HG03039 (cell line): Measurements from ENCODE around the gene STIP1.

ENCODE experiments used
- ATAC-seq: cut with Tn5 transposase; IDR thresholded peaks from one replicate; pipeline ENCODE4 v1.9.1; 2021; ENCODE audit warnings: mild to moderate bottlenecking, moderate library complexity; ENCODE audit not compliant: unreplicated experiment

The STIP1 gene

DNA sequence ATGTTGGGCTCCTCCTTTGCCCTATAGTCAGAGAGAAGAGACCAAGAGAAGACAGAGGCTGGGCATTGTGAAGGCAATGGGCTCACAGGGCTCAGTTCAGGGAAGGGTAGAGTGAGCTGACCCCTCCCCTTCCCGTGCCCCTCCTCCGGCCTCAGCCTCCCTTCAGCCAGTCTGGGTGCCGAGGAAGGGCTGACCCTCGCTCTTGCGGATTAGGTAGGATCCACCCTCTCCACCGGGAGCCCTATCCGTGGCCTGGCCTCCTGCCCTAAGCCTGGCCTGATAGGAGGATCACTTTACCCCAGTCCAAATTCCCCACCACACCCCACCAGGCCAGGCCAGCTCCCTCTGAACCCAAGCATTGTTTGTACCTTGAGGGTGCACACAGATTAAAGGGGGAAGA lies 62.6 kb downstream of the STIP1 start:
- no peak for ATAC-seq

DNA sequence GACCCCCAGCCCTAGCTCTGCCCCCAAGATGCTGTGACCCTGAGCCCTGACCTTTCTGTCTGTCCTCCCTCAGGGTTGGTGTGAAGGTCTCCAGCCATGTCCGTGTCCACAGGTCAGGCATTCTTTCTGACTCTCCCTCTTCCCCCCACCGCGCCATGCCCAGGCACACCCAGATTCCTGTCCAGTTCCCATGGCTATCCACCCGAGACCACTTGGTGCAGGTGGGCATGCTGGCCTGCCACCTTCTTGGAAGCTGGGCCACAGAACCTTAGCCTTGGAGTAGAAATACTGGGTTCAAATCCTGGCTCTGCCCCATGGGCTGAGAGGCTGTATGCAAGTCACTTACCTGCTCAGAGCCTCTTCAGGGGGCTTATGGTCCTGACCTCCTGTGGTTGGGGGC lies 63.1 kb downstream of the STIP1 start:
- ATAC-seq: no peak

DNA sequence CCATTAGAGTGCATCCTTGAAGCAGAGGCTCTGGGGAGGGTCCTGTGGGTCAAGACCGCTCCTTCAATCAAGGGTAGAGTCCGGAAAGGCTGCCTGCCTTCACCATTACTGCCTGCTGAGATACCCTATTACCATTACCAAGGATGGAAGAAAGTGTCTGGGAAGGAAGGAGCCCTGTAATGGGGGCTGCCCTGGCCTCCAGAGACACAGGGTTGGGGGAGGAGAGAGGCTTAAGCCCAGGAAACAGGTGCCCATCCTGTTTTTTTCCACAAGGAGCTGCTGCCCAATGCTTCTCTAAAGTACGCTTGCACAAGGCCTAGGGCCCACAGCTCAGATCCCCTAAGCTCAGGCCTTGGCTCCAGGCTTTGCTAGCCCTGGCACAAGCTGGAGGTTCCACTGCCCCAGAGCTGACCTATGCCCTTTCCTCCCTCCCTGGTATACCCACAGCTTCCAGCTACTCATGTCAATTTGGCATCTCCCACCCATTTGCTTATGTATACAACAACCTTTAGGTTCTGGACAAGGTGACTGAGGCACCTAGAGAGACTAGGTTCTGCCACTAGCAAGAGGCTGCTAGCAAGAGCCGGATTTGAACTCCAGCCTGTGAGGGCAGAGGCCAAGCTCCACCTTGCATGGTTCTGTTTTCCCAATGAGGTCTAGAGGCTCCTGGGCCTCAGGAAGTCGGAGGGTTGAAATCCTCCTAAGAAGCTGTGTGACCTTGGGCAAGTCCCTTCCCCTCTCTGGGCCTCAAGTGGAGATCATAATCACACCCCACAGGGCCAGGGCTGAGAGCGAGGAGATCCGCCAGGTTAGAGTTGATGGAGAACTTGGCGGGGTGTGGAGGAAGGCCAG lies 63.8 kb downstream of the STIP1 start:
- ATAC-seq: no peak

DNA sequence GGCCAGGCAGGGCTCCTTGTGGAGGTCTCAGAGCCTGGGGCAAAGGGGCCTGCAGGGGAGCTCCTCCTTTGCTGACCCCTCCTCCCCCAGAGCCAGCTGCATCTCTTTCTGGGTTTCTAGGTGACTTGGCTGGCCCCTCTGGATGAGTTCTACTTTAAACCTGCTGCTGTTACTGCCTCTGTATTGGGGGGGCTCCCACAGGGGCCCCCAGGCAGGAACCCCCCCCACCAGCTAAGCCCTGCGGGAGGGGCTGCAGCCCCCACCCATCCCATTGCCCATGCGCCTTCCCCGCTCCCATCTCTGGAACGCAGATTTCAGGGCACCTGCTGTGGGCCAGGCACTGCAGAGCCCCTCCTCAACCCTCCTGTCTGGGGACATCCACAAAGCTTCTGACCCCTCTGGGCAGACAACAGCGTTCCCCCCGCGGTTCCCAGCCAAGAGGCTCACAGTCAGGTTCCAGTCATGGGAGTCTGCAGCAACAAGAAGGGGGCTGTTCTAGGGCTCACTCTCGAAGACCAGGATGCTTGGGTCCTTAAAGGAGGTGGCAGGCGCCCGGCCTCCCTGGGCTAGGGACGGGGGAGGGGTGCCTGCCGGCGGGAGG lies 64.5 kb downstream of the STIP1 start:
- no peak for ATAC-seq

DNA sequence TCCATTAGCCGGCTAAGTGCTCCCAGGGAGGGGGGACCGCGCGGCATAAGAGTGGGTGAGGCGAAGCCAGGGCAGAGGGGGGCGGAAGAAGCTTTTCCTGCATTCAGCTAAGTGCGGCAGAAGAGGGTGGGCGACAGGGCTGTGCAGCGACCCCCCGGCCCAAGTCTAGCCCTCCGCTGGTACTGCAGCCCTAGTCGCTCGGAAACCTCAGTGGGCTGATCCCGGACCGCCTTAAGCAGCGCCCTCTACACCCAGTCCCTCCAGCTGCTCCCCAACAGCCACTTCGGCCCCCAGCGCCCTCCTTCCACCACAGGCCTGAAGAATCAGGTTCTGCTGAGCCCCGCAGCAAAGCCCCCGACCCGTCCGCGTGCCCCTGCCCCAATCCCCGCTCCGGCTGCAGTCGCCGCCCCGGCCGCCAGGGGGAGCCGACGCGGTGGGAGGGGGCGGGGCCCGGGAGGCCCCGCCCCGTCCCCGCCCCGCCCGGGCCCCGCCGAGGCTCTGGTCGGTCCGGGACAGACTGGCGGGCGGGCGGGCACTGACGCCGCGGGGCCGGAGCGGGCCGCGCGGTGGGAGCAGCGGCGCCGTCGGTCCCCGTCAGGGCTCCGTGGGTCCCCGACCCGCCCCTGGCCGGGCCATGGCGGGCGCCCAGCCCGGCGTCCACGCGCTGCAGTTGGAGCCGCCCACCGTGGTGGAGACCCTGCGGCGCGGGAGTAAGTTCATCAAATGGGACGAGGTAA lies 65.2 kb downstream of the STIP1 start, which contains the start of gene PLCB3:
Gene PLCB3 (plus strand): TSS at position 515 of the 737 bp plus-strand sequence. CDS start 120 bp downstream, at position 635.
- peak; percentile 40 for ATAC-seq

DNA sequence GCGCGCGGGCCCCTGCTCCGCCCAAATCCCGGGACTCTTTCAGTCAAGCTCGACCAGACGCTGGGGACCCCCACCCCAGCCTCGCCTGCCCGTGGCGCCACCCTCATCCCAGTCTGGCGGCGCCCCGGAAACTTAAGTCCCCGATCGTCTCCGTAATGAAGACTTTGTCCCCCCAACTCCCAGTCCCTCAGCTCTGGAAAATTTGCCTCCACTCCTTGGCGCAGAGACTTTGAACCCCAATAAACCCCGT lies 65.7 kb downstream of the STIP1 start:
- ATAC-seq: no peak

DNA sequence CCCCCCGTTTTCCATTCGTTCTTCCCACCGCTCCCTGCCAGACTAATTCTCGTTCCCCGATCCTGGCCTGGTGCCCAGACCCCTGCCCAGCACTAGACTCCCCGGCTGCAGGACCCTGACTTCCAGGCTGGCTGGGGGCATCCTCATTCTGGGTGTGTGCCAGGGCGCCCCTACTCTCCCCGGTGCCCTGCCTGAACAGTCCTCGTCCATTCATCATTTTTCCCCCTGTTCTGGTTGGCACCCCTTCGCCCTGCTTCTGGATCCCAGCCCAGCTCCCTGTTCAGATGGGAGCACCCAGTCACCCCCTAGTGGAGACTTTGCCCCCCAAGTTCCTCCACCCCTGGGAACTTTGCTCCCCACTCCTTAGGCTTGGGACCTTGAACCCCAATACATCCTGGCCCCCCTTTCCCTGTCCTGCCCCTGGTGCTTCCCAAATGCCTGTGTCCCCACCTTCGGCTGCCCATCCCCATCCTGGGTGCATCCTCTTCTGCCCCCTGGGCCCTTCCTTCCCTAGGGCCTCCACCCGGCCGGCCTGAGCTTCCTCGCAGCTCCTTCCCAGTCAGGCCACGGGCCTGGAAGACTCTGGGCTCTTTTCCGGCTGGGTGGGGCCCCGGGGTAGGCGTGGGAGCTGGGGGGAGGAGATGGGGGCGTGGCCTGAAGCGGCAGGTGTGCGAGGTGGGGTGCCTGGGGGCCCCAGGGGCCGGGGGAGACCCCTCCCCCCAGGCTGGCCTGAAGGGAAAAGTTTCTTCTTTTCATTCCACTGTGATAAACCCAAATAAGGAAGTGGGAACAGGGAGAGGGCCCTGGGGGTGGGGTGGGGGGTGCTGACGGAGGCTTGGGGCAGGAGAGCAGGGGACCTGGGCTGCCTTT lies 66.3 kb downstream of the STIP1 start:
- ATAC-seq: no peak

DNA sequence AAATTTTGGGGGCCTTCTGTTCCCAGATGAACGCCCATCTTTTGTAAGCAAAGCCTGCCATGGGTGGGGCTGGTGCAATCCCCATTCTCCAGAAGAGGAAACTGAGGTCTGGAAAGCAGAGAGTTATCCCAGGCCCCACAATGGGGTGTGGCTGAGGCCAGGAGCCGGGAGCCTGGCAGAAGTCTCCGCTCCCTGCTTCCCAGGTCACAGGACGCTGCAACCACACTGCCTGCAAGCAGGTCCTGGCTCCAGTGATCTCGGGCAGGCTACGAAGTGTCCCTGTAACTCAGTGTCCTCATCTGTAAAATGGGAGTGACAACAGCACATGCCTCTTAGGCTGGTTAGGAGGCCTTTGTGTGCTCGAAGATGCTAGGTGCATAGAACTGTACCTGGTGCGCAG lies 67.1 kb downstream of the STIP1 start:
- ATAC-seq: no peak

DNA sequence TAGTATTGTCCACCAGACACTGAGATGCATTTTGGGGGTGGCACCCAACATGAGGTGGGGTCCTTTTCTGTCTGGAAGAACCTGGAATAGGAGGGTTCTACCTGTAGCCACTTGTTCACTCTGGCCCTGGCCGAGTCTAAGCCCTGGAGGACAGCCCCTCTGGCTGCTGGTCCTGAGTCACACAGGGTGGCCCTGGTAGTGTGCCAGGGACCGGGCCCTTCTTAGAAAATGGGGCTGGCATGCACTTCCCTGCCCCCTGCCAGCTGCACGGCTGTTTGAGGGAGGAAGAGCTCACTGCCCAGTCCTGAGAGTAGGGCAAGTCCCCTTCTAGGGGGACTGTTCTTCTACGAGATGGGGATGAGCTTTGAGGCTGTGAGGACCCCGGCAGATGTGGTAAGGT lies 67.5 kb downstream of the STIP1 start:
- no peak for ATAC-seq
